Measurements from ENCODE around the gene ZBTB32. TPM values are rescaled to one million over a fixed set of nuclear protein-coding genes. Genes with fewer than 3 reads are reported as not detected.
A peak's percentile ranks its signal among the peaks of the same experiment; 100 is the strongest.
"Not testable (repeated sequence)": the region's sequence is repeated elsewhere in the genome, so short reads cannot be mapped to it uniquely, and the experiment has no call there.

ZBTB32 gene
- total RNA-seq, 1 donor, result not detected

DNA sequence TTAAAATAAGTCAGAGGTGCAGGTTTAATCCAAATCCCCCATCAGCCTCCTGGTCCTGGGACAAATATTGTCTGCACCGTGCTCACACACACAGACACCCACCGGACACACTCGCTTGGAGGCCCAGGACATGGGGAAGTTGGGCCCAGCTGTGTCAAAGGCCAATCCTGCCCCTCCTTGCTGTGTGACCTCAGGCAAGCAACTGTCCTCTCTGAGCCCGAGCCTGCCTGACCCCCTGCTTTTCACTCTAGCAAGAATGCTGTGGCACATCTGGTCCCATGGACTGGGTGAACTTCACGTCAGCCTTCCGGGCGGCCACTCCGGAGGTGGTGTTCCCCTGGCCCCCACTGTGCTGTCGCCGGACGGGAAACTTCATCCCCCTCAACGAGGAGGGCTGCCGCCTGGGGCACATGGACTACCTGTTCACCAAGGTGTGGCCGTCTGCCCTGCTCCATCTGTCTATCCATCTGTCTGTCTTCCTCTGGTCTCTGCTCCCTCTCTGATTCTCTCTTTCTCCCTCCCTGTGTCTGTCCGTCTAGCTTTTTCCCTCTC lies 28.7 kb upstream of the ZBTB32 start:
- peaks cover 2% of the 10 kb centered on the region for H3K27me3 ChIP-seq (ENCODE audit: insufficient read depth, low read length)
- H3K4me2 ChIP-seq (ENCODE audit: insufficient read depth, low read length), result no peak overlapping the region

DNA sequence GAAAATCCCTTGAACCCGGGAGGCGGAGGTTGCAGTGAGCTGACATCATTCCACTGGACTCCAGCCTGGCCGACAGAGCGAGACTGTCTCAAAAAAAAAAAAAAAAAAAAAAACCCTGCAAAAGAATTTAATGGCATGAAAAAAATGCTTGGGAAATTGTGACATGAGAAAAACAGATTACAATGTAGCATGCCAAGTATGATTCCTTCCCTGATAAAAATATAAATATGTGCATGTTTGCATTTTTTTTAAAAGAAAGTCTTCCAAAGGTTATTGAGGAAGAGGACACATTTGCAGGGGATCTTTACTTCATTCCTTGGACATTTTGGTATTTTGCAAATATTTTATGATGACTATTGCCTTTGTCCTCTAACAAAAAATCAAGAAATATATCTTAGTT lies 14.5 kb upstream of the ZBTB32 start:
- Histone ChIP-seq H2AFZ (ENCODE audit: low read length) (no peak overlapping the region), H3K4me2 (ENCODE audit: insufficient read depth, low read length) (no peak overlapping the region), H3K4me3 (ENCODE audit: insufficient read depth, low read length) (no peak overlapping the region), H3K27me3 (ENCODE audit: insufficient read depth, low read length) (no peaks in the 10 kb centered on the region), H3K4me1 (ENCODE audit: insufficient read depth, low read length) (no peaks in the 10 kb centered on the region), H3K9me3 (ENCODE audit: low read depth, low read length) (no peaks in the 10 kb centered on the region), H3K79me2 (ENCODE audit: insufficient read depth, low read length) (no peaks in the 10 kb centered on the region), H3K27ac (ENCODE audit: low read depth, low read length) (no peak overlapping the region), H4K20me1 (ENCODE audit: insufficient read depth, low read length) (no peaks in the 10 kb centered on the region), H3K36me3 (ENCODE audit: insufficient read depth, low read length) (no peaks in the 10 kb centered on the region)
- TF ChIP-seq, protein P1, sequence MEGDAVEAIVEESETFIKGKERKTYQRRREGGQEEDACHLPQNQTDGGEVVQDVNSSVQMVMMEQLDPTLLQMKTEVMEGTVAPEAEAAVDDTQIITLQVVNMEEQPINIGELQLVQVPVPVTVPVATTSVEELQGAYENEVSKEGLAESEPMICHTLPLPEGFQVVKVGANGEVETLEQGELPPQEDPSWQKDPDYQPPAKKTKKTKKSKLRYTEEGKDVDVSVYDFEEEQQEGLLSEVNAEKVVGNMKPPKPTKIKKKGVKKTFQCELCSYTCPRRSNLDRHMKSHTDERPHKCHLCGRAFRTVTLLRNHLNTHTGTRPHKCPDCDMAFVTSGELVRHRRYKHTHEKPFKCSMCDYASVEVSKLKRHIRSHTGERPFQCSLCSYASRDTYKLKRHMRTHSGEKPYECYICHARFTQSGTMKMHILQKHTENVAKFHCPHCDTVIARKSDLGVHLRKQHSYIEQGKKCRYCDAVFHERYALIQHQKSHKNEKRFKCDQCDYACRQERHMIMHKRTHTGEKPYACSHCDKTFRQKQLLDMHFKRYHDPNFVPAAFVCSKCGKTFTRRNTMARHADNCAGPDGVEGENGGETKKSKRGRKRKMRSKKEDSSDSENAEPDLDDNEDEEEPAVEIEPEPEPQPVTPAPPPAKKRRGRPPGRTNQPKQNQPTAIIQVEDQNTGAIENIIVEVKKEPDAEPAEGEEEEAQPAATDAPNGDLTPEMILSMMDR (IDR thresholded peaks at IDR 0.05; ENCODE audit: extremely low read depth, low read depth, low read length), result no peak
- no peak for DNase-seq (ENCODE audit: insufficient read length, low spot score, missing footprints)

More for the DNA sequence above, 28.7 kb upstream of the ZBTB32 start:
- Histone ChIP-seq H3K27ac (ENCODE audit: low read depth, low read length) (no peak overlapping the region), H3K9me3 (ENCODE audit: low read depth, low read length) (no peaks in the 10 kb centered on the region), H2AFZ (ENCODE audit: low read length) (no peak overlapping the region), H3K4me3 (ENCODE audit: insufficient read depth, low read length) (no peak overlapping the region), H3K4me1 (ENCODE audit: insufficient read depth, low read length) (no peaks in the 10 kb centered on the region), H3K79me2 (ENCODE audit: insufficient read depth, low read length) (no peaks in the 10 kb centered on the region), H4K20me1 (ENCODE audit: insufficient read depth, low read length) (no peaks in the 10 kb centered on the region), H3K36me3 (ENCODE audit: insufficient read depth, low read length) (no peaks in the 10 kb centered on the region)
- TF ChIP-seq, protein P1 (IDR thresholded peaks at IDR 0.05; ENCODE audit: extremely low read depth, low read depth, low read length), result no peak
- peak; percentile 18 for DNase-seq (ENCODE audit: insufficient read length, low spot score, missing footprints)

DNA sequence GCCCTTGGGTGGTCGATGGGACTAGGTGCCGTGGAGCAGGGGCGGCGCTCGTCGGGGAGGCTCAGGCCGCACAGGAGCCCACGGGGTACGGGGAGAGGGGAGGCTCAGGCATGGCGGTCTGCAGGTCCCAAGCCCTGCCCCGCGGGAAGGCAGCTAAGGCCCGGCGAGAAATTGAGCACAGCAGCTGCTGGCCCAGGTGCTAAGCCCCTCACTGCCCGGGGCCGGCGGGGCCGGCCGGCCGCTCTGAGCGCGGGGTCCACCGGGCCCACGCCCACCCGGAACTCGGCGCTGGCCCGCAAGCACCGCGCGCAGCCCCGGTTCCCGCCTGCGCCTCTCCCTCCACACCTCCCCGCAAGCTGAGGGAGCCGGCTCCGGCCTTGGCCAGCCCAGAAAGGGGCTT lies 13.3 kb upstream of the ZBTB32 start:
- H3K4me2 ChIP-seq (ENCODE audit: insufficient read depth, low read length); H3K4me1 ChIP-seq (ENCODE audit: insufficient read depth, low read length); H2AFZ ChIP-seq (ENCODE audit: low read length); DNase-seq (ENCODE audit: insufficient read length, low spot score, missing footprints); H3K36me3 ChIP-seq (ENCODE audit: insufficient read depth, low read length); H3K27me3 ChIP-seq (ENCODE audit: insufficient read depth, low read length); H3K27ac ChIP-seq (ENCODE audit: low read depth, low read length); H3K4me3 ChIP-seq (ENCODE audit: insufficient read depth, low read length); H4K20me1 ChIP-seq (ENCODE audit: insufficient read depth, low read length); H3K9me3 ChIP-seq (ENCODE audit: low read depth, low read length); H3K79me2 ChIP-seq (ENCODE audit: insufficient read depth, low read length): not testable (repeated sequence)

DNA sequence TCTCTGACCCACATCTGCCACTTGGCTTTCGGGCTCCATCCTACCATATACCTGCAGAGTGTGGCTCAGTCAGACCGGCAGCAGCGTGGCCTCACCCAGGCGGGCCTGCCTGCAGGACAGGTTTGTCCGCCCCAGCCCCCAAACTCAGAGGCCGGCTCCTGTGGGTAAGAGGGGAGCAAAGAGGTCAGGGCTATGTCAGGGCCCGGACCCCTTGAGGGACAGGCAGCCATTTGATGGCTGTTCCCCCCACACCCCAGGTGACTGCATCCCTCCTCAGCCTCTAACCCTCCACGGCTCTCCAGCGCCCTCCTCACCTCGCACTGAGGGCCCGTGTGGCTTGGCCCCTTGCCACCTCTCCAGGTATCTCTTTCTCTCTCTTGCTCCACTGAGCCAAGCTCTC lies 12.3 kb upstream of the ZBTB32 start:
- no peaks in the 10 kb centered on the region for H3K9me3 ChIP-seq (ENCODE audit: low read depth, low read length)
- H3K4me3 ChIP-seq (ENCODE audit: insufficient read depth, low read length), result no peak overlapping the region
- no peaks in the 10 kb centered on the region for H4K20me1 ChIP-seq (ENCODE audit: insufficient read depth, low read length)
- H3K4me2 ChIP-seq (ENCODE audit: insufficient read depth, low read length), result no peak overlapping the region
- no peaks in the 10 kb centered on the region for H3K4me1 ChIP-seq (ENCODE audit: insufficient read depth, low read length)
- DNase-seq (ENCODE audit: insufficient read length, low spot score, missing footprints), result no peak
- H2AFZ ChIP-seq (ENCODE audit: low read length), result no peak overlapping the region
- no peaks in the 10 kb centered on the region for H3K79me2 ChIP-seq (ENCODE audit: insufficient read depth, low read length)
- no peaks in the 10 kb centered on the region for H3K36me3 ChIP-seq (ENCODE audit: insufficient read depth, low read length)
- no peaks in the 10 kb centered on the region for H3K27me3 ChIP-seq (ENCODE audit: insufficient read depth, low read length)
- no peak overlapping the region for H3K27ac ChIP-seq (ENCODE audit: low read depth, low read length)
- TF ChIP-seq, protein P1 (IDR thresholded peaks at IDR 0.05; ENCODE audit: extremely low read depth, low read depth, low read length), result no peak
